Renal pelvis (tissue), 4 donors: ENCODE data around the gene KLK11. TPM values are rescaled to one million over a fixed set of nuclear protein-coding genes. Genes with fewer than 3 reads are reported as not detected.

Experiments
- DNase-seq: peaks from one replicate; pipeline ENCODE4 v3.0.0-alpha.2; 2013
- polyA plus RNA-seq, 3 donors: library from polyadenylated mRNA; unstranded; fragments of 120-200 nt; gene quantifications; one replicate each; pipeline ENCODE4 v1.2.1, GENCODE V29; 2013; ENCODE audit not compliant: insufficient read length in 3 of 3

Gene KLK11
- polyA plus RNA-seq, 3 donors, result 0.14 TPM; not detected in 2

GRCh38 chr19:51029718-51030117 is 3.3 kb upstream of the KLK11 start:
- no peak for DNase-seq

DNA sequence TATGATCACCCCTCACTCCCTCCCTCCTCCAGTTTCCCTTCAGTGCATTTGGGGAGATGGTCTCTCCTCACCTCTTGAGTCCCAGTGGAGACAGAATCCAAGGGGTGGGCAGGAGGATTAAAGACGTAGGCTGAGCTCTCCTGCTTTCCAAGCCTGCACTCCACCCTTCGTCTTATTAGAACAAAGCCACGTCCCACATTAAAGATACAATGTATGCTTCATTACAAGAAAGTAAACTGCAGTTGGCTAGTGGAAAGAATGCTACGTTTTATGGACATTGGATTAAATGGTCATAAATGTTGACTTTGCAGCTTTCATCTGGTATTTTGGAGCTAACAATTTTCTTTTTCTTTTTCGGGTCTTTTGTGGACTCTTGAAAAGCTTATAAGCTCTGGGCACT is 1.5 kb upstream of the KLK11 start:
- DNase-seq, result no peak

- DNase-seq, result no peak
Measured at GRCh38 chr19:51027126-51027806, 850 bp upstream of the KLK11 start.

DNA sequence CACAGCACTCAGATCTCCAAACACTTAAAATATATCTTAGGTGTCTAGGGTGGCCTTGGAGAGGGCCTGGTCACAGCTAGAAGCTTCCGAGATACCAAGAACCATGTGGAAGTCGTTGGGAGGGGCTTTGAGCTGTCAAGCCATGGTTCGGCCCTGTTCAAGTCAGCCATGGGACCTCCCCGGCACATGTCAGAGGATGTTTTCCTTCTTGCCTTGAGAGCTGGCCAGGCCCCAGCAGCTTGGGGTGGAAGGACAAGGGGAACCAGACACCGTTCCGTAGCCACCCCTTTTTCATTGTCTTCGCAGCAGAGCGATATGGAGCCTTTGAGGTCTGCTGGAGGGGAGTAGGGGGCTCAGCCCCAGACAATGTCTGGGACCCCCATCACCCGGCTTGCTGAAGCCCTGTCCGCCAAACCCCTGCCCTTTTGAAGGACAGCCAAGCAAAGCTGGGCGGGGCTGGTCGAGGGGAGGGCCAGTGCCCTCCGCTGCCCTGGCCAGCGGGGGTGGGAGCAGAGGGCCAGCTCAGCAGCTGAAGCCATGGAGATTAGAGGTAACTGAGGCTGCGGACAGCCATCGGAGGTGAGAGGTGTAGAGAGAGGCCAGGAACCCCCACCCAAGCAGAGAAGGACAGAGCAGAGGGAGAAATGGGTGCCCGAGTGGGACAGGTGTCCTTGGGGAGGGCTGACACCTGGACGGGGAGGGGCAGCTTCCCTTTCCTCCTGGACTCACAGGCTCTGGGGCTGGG is 435 bp downstream of the KLK11 start:
- no peak for DNase-seq

DNA sequence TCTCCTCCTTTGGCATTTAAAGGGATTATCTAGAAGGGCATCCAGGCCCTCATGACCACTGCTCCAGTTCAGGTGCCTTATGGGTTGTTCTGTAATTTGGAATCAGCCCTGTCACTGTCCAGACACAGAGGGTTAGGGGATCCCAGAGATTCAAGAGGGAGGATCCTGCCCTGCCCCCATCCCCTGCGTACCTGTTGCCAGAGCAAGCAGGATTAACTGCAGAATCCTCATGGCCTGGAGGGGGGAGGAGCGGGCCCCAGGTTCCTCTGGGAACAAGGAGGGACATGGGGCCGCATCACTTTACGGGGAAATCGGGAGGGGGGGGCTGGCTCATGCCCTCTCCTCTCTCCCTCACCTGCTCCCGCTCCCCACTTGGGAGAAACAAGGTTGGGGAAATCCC is 1.0 kb downstream of the KLK11 start:
- no peak for DNase-seq

DNA sequence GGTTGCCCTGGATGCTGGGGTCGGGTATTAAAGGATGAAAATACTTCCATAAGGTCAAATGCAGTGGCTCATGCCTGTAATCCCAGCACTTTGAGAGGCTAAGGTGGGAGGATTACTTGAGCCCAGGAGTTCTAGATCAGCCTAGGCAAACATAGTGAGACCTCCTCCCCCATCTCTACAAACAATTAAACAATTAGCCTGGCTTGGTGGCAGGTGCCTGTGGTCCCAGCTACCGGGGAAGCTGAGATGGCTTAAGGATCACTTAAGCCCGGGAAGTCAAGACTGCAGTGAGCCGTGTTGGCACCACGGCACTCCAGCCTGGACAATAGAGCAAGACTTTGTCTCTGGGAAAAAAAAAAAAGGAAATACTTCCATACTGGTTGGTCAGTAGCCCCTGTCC is 1.5 kb downstream of the KLK11 start:
- no peak for DNase-seq

DNA sequence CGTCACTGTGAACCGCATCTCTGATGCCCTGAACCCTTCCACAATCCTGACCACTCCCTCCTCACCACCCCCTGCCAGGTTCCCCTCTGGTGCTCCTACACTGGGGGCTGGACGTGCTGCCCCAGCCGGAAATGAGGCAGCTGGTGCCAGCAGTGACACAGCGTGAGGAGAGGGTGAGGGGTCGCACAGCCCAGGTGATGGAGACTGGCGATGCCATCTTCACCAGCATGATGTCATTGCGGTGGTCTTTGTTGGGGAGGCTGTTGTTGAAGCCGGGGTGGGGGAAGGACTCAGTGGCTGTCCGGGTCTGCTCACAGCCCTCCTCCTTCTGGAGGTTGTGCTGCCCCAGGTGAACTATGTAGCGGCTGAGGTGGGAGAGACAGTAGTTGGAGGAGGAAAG is 2.5 kb downstream of the KLK11 start:
- no peak for DNase-seq

GRCh38 chr19:51022526-51022925 is 3.9 kb downstream of the KLK11 start:
- no peak for DNase-seq

- DNase-seq, result no peak
Measured at GRCh38 chr19:51020988-51021651, 5.3 kb downstream of the KLK11 start.

GRCh38 chr19:51019544-51019925 is 6.9 kb downstream of the KLK11 start, which contains the start of gene KLK10:
Gene KLK10 (minus strand): TSS chr19:51019709. CDS start chr19:51019130, 579 bp downstream.
- DNase-seq, result no peak

GRCh38 chr19:51018745-51019543 is 7.5 kb downstream of the KLK11 start:
- DNase-seq, result no peak

GRCh38 chr19:51016798-51017683 is 9.4 kb downstream of the KLK11 start:
- no peak for DNase-seq

DNA sequence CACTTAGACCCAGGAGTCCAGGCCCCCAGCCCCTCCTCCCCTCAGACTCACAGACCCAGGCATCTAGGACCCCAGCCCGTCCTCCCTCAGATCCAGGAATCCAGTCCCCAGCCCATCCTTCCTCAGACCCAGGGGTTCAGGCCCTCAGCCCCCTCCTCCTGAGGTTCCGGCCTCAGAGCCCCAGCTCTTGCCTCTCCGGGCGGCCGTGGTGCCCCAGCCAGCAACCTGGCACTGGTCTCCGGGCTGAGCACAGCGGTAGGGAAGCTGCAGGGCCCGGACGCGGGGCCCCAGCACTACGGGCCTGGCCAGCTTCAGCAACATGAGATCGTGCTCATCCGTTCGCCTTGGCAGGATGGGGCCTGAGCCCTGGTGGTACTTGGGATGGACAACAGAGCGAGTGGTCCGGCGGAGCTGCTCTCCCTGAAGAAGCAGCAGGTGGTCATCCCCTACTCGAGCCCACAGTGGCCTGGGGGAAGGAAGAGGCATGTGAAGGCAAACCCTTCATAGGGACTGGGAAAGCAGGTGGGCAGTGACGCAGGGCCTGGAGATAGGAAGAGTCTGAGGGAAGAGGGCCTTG is 10.6 kb downstream of the KLK11 start:
- no peak for DNase-seq

GRCh38 chr19:51014242-51014641 is 12.2 kb downstream of the KLK11 start:
- DNase-seq, result no peak

DNA sequence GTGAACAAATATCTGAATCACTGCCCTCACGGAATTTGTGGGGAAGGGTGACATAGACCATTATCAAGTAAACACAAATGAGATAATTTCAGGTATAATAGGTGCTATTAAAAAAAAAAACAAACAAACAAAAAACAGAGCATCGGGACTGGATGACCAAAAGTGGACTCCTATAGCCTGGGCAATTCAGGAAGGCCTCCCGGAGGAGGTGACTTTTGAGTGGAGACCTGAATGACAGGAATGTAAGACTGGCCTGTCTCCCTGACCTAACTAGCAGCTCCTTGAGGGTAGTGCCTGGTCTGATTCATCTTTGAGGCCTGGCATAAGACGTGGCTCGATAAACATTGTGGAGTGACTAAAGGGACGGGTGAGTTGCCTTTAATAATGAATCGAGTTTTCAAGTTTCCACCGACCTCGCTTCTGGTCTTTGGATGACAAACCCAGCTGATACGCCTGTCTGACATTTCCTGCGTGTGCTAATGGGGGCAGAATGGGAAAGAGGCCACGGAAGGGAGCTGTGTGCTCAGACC is 13.7 kb downstream of the KLK11 start:
- no peak for DNase-seq

DNA sequence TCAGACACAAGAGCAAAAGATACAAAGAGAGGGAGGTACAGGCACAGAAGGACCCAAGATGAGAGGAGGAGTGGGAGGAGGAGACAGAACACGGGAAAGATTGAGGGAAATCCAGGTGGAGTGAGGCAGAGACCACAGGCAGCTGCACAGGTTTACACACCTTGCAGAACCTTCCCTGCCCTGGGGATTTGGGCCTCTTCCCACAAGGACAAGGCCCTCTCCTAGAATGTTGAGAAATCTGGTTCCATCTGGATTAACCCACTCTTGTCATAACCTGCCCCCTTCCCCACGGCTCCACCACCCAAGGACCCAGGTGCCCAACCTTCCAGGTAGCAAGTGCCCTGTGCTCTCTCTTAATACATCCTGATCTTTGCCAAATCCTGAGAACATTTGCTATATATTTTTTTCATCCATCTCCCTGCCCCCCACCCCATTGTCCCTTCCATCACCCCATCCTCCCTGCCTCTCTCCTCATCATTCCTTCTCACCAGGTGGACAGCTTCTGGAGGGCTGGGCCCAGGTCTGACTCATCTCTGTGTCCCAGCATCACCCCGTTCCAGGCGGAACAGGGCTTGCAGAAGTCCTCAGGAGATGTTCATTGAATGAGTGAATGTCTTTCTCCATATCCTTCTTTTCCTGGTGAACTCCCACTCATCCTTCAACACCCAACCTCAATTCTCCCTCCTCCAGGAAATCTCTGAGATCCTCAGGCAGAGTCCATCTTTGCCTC is 16.2 kb downstream of the KLK11 start:
- DNase-seq, result no peak

GRCh38 chr19:51009061-51009891 is 17.1 kb downstream of the KLK11 start:
- no peak for DNase-seq

- DNase-seq, result no peak
Measured at GRCh38 chr19:51007488-51007887, 18.9 kb downstream of the KLK11 start.

GRCh38 chr19:51006406-51006805 is 20.0 kb downstream of the KLK11 start:
- DNase-seq, result no peak
